GM23338 (cell line): ENCODE data around the gene PTGR3. TPM values are rescaled to one million over a fixed set of nuclear protein-coding genes. Genes with fewer than 3 reads are reported as not detected.

Source experiments
- ATAC-seq: fragments of 200-7000 bp; cut with Tn5 transposase; 3 replicates; pipeline ENCODE4 v1.9.1; 2020
- DNase-seq: peaks from one replicate; pipeline ENCODE4 v3.0.0-alpha.2; 2015; ENCODE audit warnings: low spot score
- H2AFZ ChIP-seq: fragments of 200-600 bp; sonication (generic); 2 replicates; pipeline ENCODE4 v1.8.0; 2016; ENCODE audit warnings: antibody characterized with exemption, mild to moderate bottlenecking, moderate library complexity
- H3F3A ChIP-seq: fragments of 200-600 bp; sonication (generic); replicated peaks from 2 replicates; pipeline ENCODE4 v1.8.0; 2017; ENCODE audit warnings: antibody characterized with exemption, mixed run types, low read depth
- H3K27ac ChIP-seq: fragments of 200-600 bp; sonication (generic); 2 replicates; pipeline ENCODE4 v1.6.1; 2016; ENCODE audit warnings: low read depth
- H3K27me3 ChIP-seq: fragments of 200-600 bp; sonication (generic); 2 replicates; pipeline ENCODE4 v1.8.0; 2016; ENCODE audit warnings: mild to moderate bottlenecking, mixed run types, moderate library complexity; ENCODE audit not compliant: insufficient read depth
- H3K36me3 ChIP-seq: fragments of 200-600 bp; sonication (generic); 2 replicates; pipeline ENCODE4 v1.8.0; 2016; ENCODE audit warnings: mild to moderate bottlenecking; ENCODE audit not compliant: insufficient read depth
- H3K4me1 ChIP-seq: fragments of 200-600 bp; sonication (generic); 2 replicates; pipeline ENCODE4 v1.8.0; 2016; ENCODE audit warnings: mild to moderate bottlenecking, moderate library complexity; ENCODE audit not compliant: insufficient read depth
- H3K4me2 ChIP-seq: fragments of 200-600 bp; sonication (generic); 2 replicates; pipeline ENCODE4 v1.7.1; 2017; ENCODE audit warnings: mixed run types
- H3K4me3 ChIP-seq: fragments of 200-600 bp; sonication (generic); 2 replicates; pipeline ENCODE4 v1.6.1; 2016; ENCODE audit warnings: mixed run types
- H3K79me2 ChIP-seq: fragments of 200-600 bp; sonication (generic); replicated peaks from 2 replicates; pipeline ENCODE4 v1.8.0; 2017; ENCODE audit warnings: mild to moderate bottlenecking; ENCODE audit not compliant: insufficient read depth
- H3K9me2 ChIP-seq: fragments of 200-600 bp; sonication (generic); 2 replicates; pipeline ENCODE4 v1.8.0; 2017; ENCODE audit not compliant: insufficient read depth
- H4K20me1 ChIP-seq: fragments of 200-600 bp; sonication (generic); replicated peaks from 2 replicates; pipeline ENCODE4 v1.8.0; 2017; ENCODE audit warnings: mild to moderate bottlenecking; ENCODE audit not compliant: insufficient read depth
- H3K27ac Mint-ChIP-seq: 2 replicates; pipeline ENCODE4 v1.8.0; 2020; ENCODE audit warnings: inconsistent platforms, mild to moderate bottlenecking, moderate library complexity, mixed read lengths
- H3K27me3 Mint-ChIP-seq: 3 replicates; pipeline ENCODE4 v1.8.0; 2022; ENCODE audit warnings: low read depth, mild to moderate bottlenecking, moderate library complexity, mixed read lengths, inconsistent platforms; ENCODE audit not compliant: insufficient read depth, poor library complexity
- H3K36me3 Mint-ChIP-seq: 3 replicates; pipeline ENCODE4 v1.8.0; 2021; ENCODE audit warnings: low read depth, mild to moderate bottlenecking, inconsistent platforms, moderate library complexity, mixed read lengths
- H3K4me1 Mint-ChIP-seq: 3 replicates; pipeline ENCODE4 v1.8.0; 2020; ENCODE audit warnings: mild to moderate bottlenecking, inconsistent platforms, mixed read lengths
- H3K4me3 Mint-ChIP-seq: 3 replicates; pipeline ENCODE4 v1.8.0; 2021; ENCODE audit warnings: moderate library complexity, mild to moderate bottlenecking, inconsistent platforms, mixed read lengths
- H3K9me3 Mint-ChIP-seq: 3 replicates; pipeline ENCODE4 v1.8.0; 2020; ENCODE audit warnings: moderate library complexity, mild to moderate bottlenecking, inconsistent platforms, mixed read lengths
- CREB1 ChIP-seq: fragments of 250-450 bp; sonication (Bioruptor Pico); IDR thresholded peaks from 2 replicates; pipeline ENCODE4 v1.5.0; 2020; ENCODE audit warnings: low read depth, mild to moderate bottlenecking, moderate library complexity
- CTCF ChIP-seq, 2 experiments: fragments of 200-600 bp in 1 of 2; sonication (generic) in 1 of 2; conservative IDR thresholded peaks; 2 replicates each; pipeline versions ENCODE4 v1.5.1 to v1.6.1; 2016 to 2017; ENCODE audit warnings: antibody characterized with exemption in 2 of 2, low read depth in 2 of 2, mild to moderate bottlenecking in 2 of 2, moderate library complexity in 1 of 2
- ETS1 ChIP-seq: IDR thresholded peaks from 2 replicates; pipeline ENCODE4 v1.6.1; 2016; ENCODE audit warnings: antibody characterized with exemption
- EZH2 ChIP-seq: fragments of 200-600 bp; sonication (generic); IDR thresholded peaks from one replicate; pipeline ENCODE4 v1.8.0; 2017; ENCODE audit warnings: antibody characterized with exemption, mild to moderate bottlenecking, low read depth; ENCODE audit not compliant: unreplicated experiment
- EZH2phosphoT487 ChIP-seq: fragments of 200-600 bp; sonication (generic); IDR thresholded peaks from one replicate; pipeline ENCODE4 v1.8.1; 2018; ENCODE audit warnings: antibody characterized with exemption; ENCODE audit not compliant: unreplicated experiment
- JUNB ChIP-seq: IDR thresholded peaks from one replicate; pipeline ENCODE4 v1.6.1; 2016; ENCODE audit warnings: antibody characterized with exemption; ENCODE audit not compliant: unreplicated experiment
- POLR2AphosphoS5 ChIP-seq: IDR thresholded peaks from 2 replicates; pipeline ENCODE4 v1.6.1; 2016; ENCODE audit warnings: antibody characterized with exemption, low read depth
- STAT1 ChIP-seq: IDR thresholded peaks from one replicate; pipeline ENCODE4 v1.6.1; 2016; ENCODE audit warnings: antibody characterized with exemption; ENCODE audit not compliant: unreplicated experiment
- ZNF114 ChIP-seq: fragments of 250-450 bp; sonication (Bioruptor Pico); IDR thresholded peaks from 2 replicates; pipeline ENCODE4 v1.5.0; 2020; ENCODE audit warnings: mild to moderate bottlenecking, moderate library complexity
- ZNF331 ChIP-seq: fragments of 250-450 bp; sonication (Bioruptor Pico); IDR thresholded peaks from 2 replicates; pipeline ENCODE4 v1.5.0; 2020; ENCODE audit warnings: low read depth, mild to moderate bottlenecking, moderate library complexity
- ZNF462 ChIP-seq: fragments of 250-450 bp; sonication (Bioruptor Pico); IDR thresholded peaks from 2 replicates; pipeline ENCODE4 v1.5.0; 2020; ENCODE audit warnings: mild to moderate bottlenecking, moderate library complexity
- polyA plus RNA-seq: library from polyadenylated mRNA; unstranded; fragments of >200 nt; fragmentation: Nextera tagmentation; extraction: Ambion mirVana; gene quantifications from 2 replicates; pipeline ENCODE4 v1.2.1, GENCODE V29; 2016
- total RNA-seq: library from RNA; depleted of rRNA; stranded (reverse); fragments of >200 nt; shearing (Covaris generic); gene quantifications from 2 replicates; pipeline ENCODE4 v1.2.3, GENCODE V29; 2014

Gene PTGR3
- total and polyA plus RNA-seq, 2 experiments from 2014 or later = 0.84 to 1.5 TPM

- peaks cover 18% of the 10 kb centered on the region for H3K4me1 ChIP-seq
- H3K9me2 ChIP-seq = no peaks in the 10 kb centered on the region
Observed at GRCh38 chr18:75213611-75214331, 4.8 kb upstream of the PTGR3 start.

More at GRCh38 chr18:75213611-75214331, 4.8 kb upstream of the PTGR3 start:
- Histone ChIP-seq H2AFZ (no peak overlapping the region), H4K20me1 (no peaks in the 10 kb centered on the region), H3K79me2 (no peaks in the 10 kb centered on the region), H3F3A (0 out of 2 replicates have a peak, but pooled peaks cover 4% of the 10 kb centered on the region), H3K27ac (no peak overlapping the region), H3K4me3 (no peak overlapping the region), H3K4me2 (no peak overlapping the region), H3K36me3 (no peaks in the 10 kb centered on the region), H3K27me3 (peaks cover 54% of the 10 kb centered on the region)
- peaks cover 3% of the 10 kb centered on the region; the same call in 1 of the 3 replicates for H3K9me3 Mint-ChIP-seq
- TF ChIP-seq ETS1 (no peak), ZNF114 (CRISPR knock-in tag) (no peak), ZNF462 (CRISPR knock-in tag) (no peak), EZH2 (no peak), POLR2AphosphoS5 (no peak), EZH2phosphoT487 (no peak), ZNF331 (CRISPR knock-in tag) (no peak), CREB1 (CRISPR knock-in tag) (no peak), STAT1 (no peak), CTCF (conservative IDR thresholded peaks at IDR 0.05; ENCODE audit: low read depth in 2 of 2) (no peak), JUNB (no peak)
- ATAC-seq (no peak), DNase-seq (no peak)
- H3K4me3 Mint-ChIP-seq = no peak overlapping the region
- H3K36me3 Mint-ChIP-seq = no peaks in the 10 kb centered on the region; the same call in 2 of the 3 replicates
- peaks cover 35% of the 10 kb centered on the region for H3K27me3 Mint-ChIP-seq
- no peak overlapping the region for H3K27ac Mint-ChIP-seq
- peaks cover 34% of the 10 kb centered on the region for H3K4me1 Mint-ChIP-seq
